ENCODE data around the gene ARF5. TPM values are rescaled to one million over a fixed set of nuclear protein-coding genes. Genes with fewer than 3 reads are reported as not detected.
"Not testable (repeated sequence)": the region's sequence is repeated elsewhere in the genome, so short reads cannot be mapped to it uniquely, and the experiment has no call there.

ARF5 gene
- total RNA-seq = 100 to 1,000 TPM; 107 to 165 TPM

DNA sequence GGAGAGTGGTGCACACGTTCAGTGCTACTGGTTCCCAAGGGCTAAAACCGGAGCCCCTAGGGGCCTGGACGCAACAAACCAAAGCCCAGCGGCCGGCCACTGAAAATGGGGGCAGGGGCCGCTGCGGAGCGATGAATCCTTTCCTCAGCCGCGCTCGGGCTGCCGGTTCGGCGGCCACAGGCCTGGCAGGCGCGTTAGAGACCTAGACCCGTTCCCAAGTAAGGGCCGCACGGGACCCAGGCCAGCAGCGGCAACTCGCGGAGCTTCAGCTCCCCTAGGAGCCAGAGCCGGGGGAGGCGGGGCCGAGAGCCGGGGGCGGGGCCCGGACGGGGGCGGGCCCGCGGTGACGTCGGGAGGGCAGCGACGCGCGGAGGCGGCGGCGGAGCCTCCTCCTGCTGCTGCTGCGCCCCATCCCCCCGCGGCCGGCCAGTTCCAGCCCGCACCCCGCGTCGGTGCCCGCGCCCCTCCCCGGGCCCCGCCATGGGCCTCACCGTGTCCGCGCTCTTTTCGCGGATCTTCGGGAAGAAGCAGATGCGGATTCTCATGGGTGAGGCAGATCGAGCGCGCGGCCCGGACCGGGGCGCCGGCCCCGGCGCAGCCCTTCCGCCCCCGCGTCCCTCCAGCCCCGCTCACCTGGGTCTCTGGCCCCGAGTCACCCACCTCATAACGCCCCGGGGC is at the start of gene ARF5:
ARF5 (plus strand) TSS at position 393 of the 678 bp plus-strand sequence; CDS start at position 481, 88 bp downstream.
- ATAC-seq (ENCODE audit: insufficient number of reproducible peaks, low FRiP score, low read depth) (peak; percentile 74), DNase-seq (ENCODE audit: low spot score) (peak; percentile 45)
- no peaks in the 10 kb centered on the region for H3K9me3 ChIP-seq
- no peak for TF ChIP-seq CTCF (IDR thresholded peaks at IDR 0.05)
- peaks cover 19% of the 10 kb centered on the region for H3K36me3 ChIP-seq
- peaks cover 24 to 45% of the 10 kb centered on the region in 2 donors for H3K4me1 ChIP-seq (ENCODE audit: control insufficient read depth in 1 of 2, low read depth in 2 of 2)
- H3K27ac ChIP-seq = peak within 1 kb of the TSS; percentile 86 to 87
- H3K27me3 ChIP-seq (replicated peaks; ENCODE audit: insufficient read depth) = no peaks in the 10 kb centered on the region
- peak within 1 kb of the TSS; percentile 92 for H3K4me3 ChIP-seq

- H3K9me3 ChIP-seq = no peaks in the 10 kb centered on the region
- no peaks in the 10 kb centered on the region for H3K36me3 ChIP-seq
- TF ChIP-seq CTCF (IDR thresholded peaks at IDR 0.05) = no peak
- H3K4me3 ChIP-seq = no peak overlapping the region
- H3K27ac ChIP-seq = no peak overlapping the region
- H3K4me1 ChIP-seq (ENCODE audit: control insufficient read depth in 1 of 2, low read depth in 2 of 2) = no peaks in the 10 kb centered on the region
- ATAC-seq (ENCODE audit: insufficient number of reproducible peaks, low FRiP score, low read depth) (no peak), DNase-seq (ENCODE audit: low spot score) (no peak)
- no peaks in the 10 kb centered on the region for H3K27me3 ChIP-seq (replicated peaks; ENCODE audit: insufficient read depth)
Observed at GRCh38 chr7:127539116-127539515, 49.1 kb upstream of the ARF5 start.

GRCh38 chr7:127540461-127540860 is 47.8 kb upstream of the ARF5 start:
- not testable (repeated sequence) for H3K4me3 ChIP-seq; ATAC-seq (ENCODE audit: insufficient number of reproducible peaks, low FRiP score, low read depth); DNase-seq (ENCODE audit: low spot score); H3K4me1 ChIP-seq (ENCODE audit: control insufficient read depth in 1 of 2, low read depth in 2 of 2); H3K27me3 ChIP-seq (replicated peaks; ENCODE audit: insufficient read depth); H3K36me3 ChIP-seq; H3K9me3 ChIP-seq; H3K27ac ChIP-seq

DNA sequence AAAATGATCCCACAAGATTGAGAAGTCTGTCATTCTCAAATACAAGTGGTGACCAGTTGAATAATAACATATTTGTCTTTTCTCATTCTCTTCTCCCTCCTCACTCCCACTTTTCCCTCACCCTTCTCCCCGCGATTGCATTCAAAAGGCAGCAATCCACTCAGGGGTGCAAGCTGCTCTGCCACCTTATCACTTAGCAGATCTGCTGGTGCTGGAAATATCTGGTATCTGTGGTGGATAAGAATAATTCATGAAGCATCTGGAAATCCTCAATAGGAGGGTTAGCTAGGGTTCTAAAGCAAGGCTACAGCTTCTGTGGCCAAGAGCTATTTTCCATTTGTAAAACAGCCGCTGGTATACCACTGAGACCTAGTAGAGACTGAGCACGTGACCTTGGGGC is 46.7 kb upstream of the ARF5 start:
- Histone ChIP-seq H3K36me3 (no peaks in the 10 kb centered on the region), H3K27ac (no peak overlapping the region), H3K9me3 (no peaks in the 10 kb centered on the region), H3K4me1 (ENCODE audit: control insufficient read depth in 1 of 2, low read depth in 2 of 2) (no peaks in the 10 kb centered on the region), H3K27me3 (replicated peaks; ENCODE audit: insufficient read depth) (no peaks in the 10 kb centered on the region), H3K4me3 (no peak overlapping the region)
- no peak for ATAC-seq (ENCODE audit: insufficient number of reproducible peaks, low FRiP score, low read depth)
- no peak for TF ChIP-seq CTCF (IDR thresholded peaks at IDR 0.05)
- DNase-seq (ENCODE audit: low spot score) = no peak

GRCh38 chr7:127546313-127546712 is 41.9 kb upstream of the ARF5 start:
- DNase-seq (ENCODE audit: low spot score) (no peak), ATAC-seq (ENCODE audit: insufficient number of reproducible peaks, low FRiP score, low read depth) (no peak)
- H3K27me3 ChIP-seq (replicated peaks; ENCODE audit: insufficient read depth) = no peaks in the 10 kb centered on the region
- H3K4me1 ChIP-seq (ENCODE audit: control insufficient read depth in 1 of 2, low read depth in 2 of 2) = no peaks in the 10 kb centered on the region
- TF ChIP-seq CTCF (IDR thresholded peaks at IDR 0.05) = no peak
- H3K27ac ChIP-seq = no peak overlapping the region
- no peak overlapping the region for H3K4me3 ChIP-seq
- H3K36me3 ChIP-seq = no peaks in the 10 kb centered on the region
- H3K9me3 ChIP-seq = no peaks in the 10 kb centered on the region

GRCh38 chr7:127550247-127550646 is 38.0 kb upstream of the ARF5 start:
- Histone ChIP-seq H3K27me3 (replicated peaks; ENCODE audit: insufficient read depth) (no peaks in the 10 kb centered on the region), H3K9me3 (no peaks in the 10 kb centered on the region), H3K4me3 (no peak overlapping the region), H3K36me3 (no peaks in the 10 kb centered on the region), H3K4me1 (ENCODE audit: control insufficient read depth in 1 of 2, low read depth in 2 of 2) (no peaks in the 10 kb centered on the region), H3K27ac (no peak overlapping the region)
- ATAC-seq (ENCODE audit: insufficient number of reproducible peaks, low FRiP score, low read depth) (no peak), DNase-seq (ENCODE audit: low spot score) (no peak)
- no peak for TF ChIP-seq CTCF (IDR thresholded peaks at IDR 0.05)

Data from thoracic aorta (tissue), 2 donors.